ENCODE data around the gene PCDH19.

GRCh38 chrX:100350704-100351489 is 59.2 kb downstream of the PCDH19 start:
- no peak for TF ChIP-seq POLR2A (IDR thresholded peaks at IDR 0.05)
- no peak for TF ChIP-seq CTCF (IDR thresholded peaks at IDR 0.05)

All from breast epithelium (tissue), 3 donors.